Panc1 (cell line): ENCODE results near the gene PRKAG2. TPM values are rescaled to one million over a fixed set of nuclear protein-coding genes. Genes with fewer than 3 reads are reported as not detected.

ENCODE experiments used
- ATAC-seq: fragments of 200-7000 bp; cut with Tn5 transposase; 2 replicates; pipeline ENCODE4 v1.9.1; 2020; ENCODE audit warnings: mild to moderate bottlenecking, moderate library complexity
- BruUV-seq: library from RNA; stranded (reverse); fragments of 400-500 nt; replicated peaks from 2 replicates; lab custom pipeline; 2021; lab: Mats Ljungman, UMichigan
- CTCF ChIA-PET: fragments of 300-600 bp; sonication (Branson Sonifier 250); formaldehyde crosslinking; loops from one replicate; lab custom pipeline; 2022; ENCODE audit warnings: antibody characterized with exemption; lab: Charles Lee
- POLR2A ChIA-PET: fragments of 300-600 bp; sonication (Branson Sonifier 250); formaldehyde crosslinking; loops from one replicate; lab custom pipeline; 2022; ENCODE audit warnings: antibody characterized with exemption; lab: Charles Lee
- DNase-seq: peaks from one replicate; pipeline ENCODE4 v3.0.0-alpha.2; 2010; ENCODE audit warnings: low read depth, low spot score
- H3K27ac ChIP-seq: 2 replicates; pipeline ENCODE4 v1.5.1; 2011; ENCODE audit warnings: mild to moderate bottlenecking, low read length, inconsistent platforms
- H3K27me3 ChIP-seq: fragments of 200-500 bp; sonication (Bioruptor generic); 2 replicates; pipeline ENCODE4 v1.6.0; 2014; ENCODE audit warnings: low read length, inconsistent platforms; ENCODE audit not compliant: control insufficient read depth, insufficient read depth
- H3K36me3 ChIP-seq: fragments of 200-500 bp; sonication (Bioruptor generic); 2 replicates; pipeline ENCODE4 v1.5.1; 2014; ENCODE audit warnings: inconsistent platforms, mild to moderate bottlenecking, low read length, moderate library complexity; ENCODE audit not compliant: control insufficient read depth, insufficient read depth
- H3K4me1 ChIP-seq: 2 replicates; pipeline ENCODE4 v1.5.1; 2011; ENCODE audit warnings: inconsistent platforms, mild to moderate bottlenecking, low read length, moderate library complexity; ENCODE audit not compliant: control insufficient read depth, insufficient read depth
- H3K4me3 ChIP-seq, 2 experiments: 2 replicates each; pipeline ENCODE4 v1.5.1; 2011 to 2012; ENCODE audit warnings: low read depth in 2 of 2, low read length in 2 of 2, mild to moderate bottlenecking in 2 of 2, inconsistent platforms in 1 of 2, moderate library complexity in 1 of 2
- H3K9me3 ChIP-seq: fragments of 200-500 bp; sonication (Bioruptor generic); 2 replicates; pipeline ENCODE4 v1.5.1; 2014; ENCODE audit warnings: low read depth, mild to moderate bottlenecking, inconsistent platforms, low read length, moderate library complexity; ENCODE audit not compliant: control insufficient read depth, insufficient read depth
- POLR2AphosphoS5 ChIP-seq: IDR thresholded peaks from 2 replicates; pipeline ENCODE4 v1.6.1; 2012; ENCODE audit warnings: mild to moderate bottlenecking, low read depth, low read length, moderate library complexity
- REST ChIP-seq, 2 experiments: IDR thresholded peaks; 2 replicates each; pipeline ENCODE4 v1.6.1; 2011 to 2012; ENCODE audit warnings: low read depth in 2 of 2, control low read depth in 1 of 2, low read length in 1 of 2, mild to moderate bottlenecking in 1 of 2, moderate library complexity in 1 of 2; ENCODE audit not compliant: insufficient read depth in 1 of 2
- SIN3A ChIP-seq: IDR thresholded peaks from 2 replicates; pipeline ENCODE4 v1.6.1; 2012; ENCODE audit warnings: low read depth, mild to moderate bottlenecking, low read length, moderate library complexity, borderline replicate concordance; ENCODE audit not compliant: insufficient read depth
- TCF7L2 ChIP-seq: IDR thresholded peaks from 2 replicates; pipeline ENCODE4 v1.6.1; 2011; ENCODE audit warnings: mild to moderate bottlenecking, low read depth, low read length, inconsistent platforms
- in situ Hi-C: cut with HindIII; loops from 2 replicates; pipeline ENCODE4 v1.10.0; 2016; ENCODE audit warnings: low sequenced_read_pairs, low pct_unique_long_range_greater_than_20kb
- intact Hi-C: fragments of 100-400 bp; cut with micrococcal nuclease; formaldehyde crosslinking; loops from one replicate; pipeline ENCODE4 v1.10.0; 2022; ENCODE audit not compliant: unreplicated experiment
- total RNA-seq: library from RNA; stranded (reverse); gene quantifications from one replicate; pipeline ENCODE4 v1.2.1, GENCODE V29; 2021; ENCODE audit not compliant: unreplicated experiment
- TF ChIP-seq, protein P1 (sequence below): fragments of 450-650 bp; IDR thresholded peaks from 2 replicates; pipeline ENCODE4 v1.5.1; 2017; ENCODE audit warnings: mild to moderate bottlenecking

Gene PRKAG2
- total RNA-seq, 1 experiment from 2014 or later: 71.6 TPM

DNA sequence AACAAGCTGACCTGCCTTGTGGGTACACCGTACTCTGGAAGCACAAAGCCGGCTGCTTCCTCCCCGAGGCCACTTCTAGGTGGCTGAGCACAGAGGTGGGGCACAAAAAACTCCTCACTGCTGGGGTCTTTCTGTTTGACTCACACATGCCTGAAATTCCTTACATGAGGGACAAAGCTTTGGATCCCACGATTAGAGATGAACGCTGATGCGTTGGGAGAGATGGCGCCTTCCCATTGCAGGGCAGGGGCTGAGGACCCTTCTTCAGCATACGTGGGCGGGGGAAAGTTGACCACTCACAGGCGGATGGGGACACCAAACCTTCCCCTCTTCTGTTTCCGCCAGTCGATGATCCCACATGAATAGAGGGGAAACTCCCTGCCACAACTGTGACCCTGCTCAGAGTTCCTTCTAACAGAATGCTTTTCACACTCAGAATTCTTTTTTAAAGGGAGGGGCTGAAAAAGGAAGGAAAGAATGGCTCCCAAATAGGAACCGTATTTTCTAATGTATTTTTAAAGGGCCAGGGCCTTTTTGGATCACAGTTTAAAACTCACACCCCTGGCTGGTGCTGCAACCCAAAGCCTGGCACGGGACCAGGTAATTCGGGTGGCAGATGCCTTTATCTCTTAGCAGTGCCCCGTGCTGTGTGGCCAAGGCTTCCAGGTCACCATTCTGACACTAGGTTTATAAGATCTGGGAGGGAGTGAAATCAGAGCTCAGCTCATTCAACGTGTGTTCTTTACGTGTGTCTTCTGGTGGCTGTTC is 134.0 kb downstream of the PRKAG2 start:
- TF ChIP-seq POLR2AphosphoS5 (no peak), SIN3A (no peak), TCF7L2 (no peak), REST (IDR thresholded peaks at IDR 0.05; ENCODE audit: insufficient read depth in 1 of 2, low read depth in 2 of 2, low read length in 1 of 2) (no peak)
- TF ChIP-seq, protein P1, sequence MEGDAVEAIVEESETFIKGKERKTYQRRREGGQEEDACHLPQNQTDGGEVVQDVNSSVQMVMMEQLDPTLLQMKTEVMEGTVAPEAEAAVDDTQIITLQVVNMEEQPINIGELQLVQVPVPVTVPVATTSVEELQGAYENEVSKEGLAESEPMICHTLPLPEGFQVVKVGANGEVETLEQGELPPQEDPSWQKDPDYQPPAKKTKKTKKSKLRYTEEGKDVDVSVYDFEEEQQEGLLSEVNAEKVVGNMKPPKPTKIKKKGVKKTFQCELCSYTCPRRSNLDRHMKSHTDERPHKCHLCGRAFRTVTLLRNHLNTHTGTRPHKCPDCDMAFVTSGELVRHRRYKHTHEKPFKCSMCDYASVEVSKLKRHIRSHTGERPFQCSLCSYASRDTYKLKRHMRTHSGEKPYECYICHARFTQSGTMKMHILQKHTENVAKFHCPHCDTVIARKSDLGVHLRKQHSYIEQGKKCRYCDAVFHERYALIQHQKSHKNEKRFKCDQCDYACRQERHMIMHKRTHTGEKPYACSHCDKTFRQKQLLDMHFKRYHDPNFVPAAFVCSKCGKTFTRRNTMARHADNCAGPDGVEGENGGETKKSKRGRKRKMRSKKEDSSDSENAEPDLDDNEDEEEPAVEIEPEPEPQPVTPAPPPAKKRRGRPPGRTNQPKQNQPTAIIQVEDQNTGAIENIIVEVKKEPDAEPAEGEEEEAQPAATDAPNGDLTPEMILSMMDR: no peak
- Histone ChIP-seq H3K27me3 (no peaks in the 10 kb centered on the region), H3K36me3 (no peaks in the 10 kb centered on the region), H3K4me3 (peak overlapping the region in 1 of 2 experiments; percentile 27; a peak in 2 of 4 replicates), H3K4me1 (peaks cover 58% of the 10 kb centered on the region), H3K9me3 (peaks cover 4% of the 10 kb centered on the region), H3K27ac (peak overlapping the region; percentile 85)
- intact Hi-C loops (loop anchor here (5.0 kb wide), 1 partner anchor 116 kb away; no protein-coding TSS in a partner anchor), in situ Hi-C loops (no loop called here)
- ChIA-PET POLR2A (no interaction called here), CTCF (no interaction called here)
- ATAC-seq (no peak), DNase-seq (no peak)
- no TSS peak for BruUV-seq

- intact Hi-C loops: loop anchor here (5.0 kb wide), 1 partner anchor 114 kb away; no protein-coding TSS in a partner anchor
- BruUV-seq: no TSS peak
- Histone ChIP-seq H3K27me3 (no peaks in the 10 kb centered on the region), H3K27ac (peak overlapping the region; percentile 31; the same call in 1 of the 2 replicates), H3K9me3 (peaks cover 4% of the 10 kb centered on the region), H3K4me3 (no peak overlapping the region), H3K36me3 (no peaks in the 10 kb centered on the region), H3K4me1 (peaks cover 58% of the 10 kb centered on the region)
- DNase-seq: no peak
- ChIA-PET POLR2A (no interaction called here), CTCF (no interaction called here)
- in situ Hi-C loops: no loop called here
- TF ChIP-seq TCF7L2 (no peak), POLR2AphosphoS5 (no peak), REST (IDR thresholded peaks at IDR 0.05; ENCODE audit: insufficient read depth in 1 of 2, low read depth in 2 of 2, low read length in 1 of 2) (no peak), SIN3A (no peak)
- TF ChIP-seq, protein P1: no peak
- ATAC-seq: no peak
Observed at GRCh38 chr7:151741585-151741984, 135.3 kb downstream of the PRKAG2 start.
